HG03159 (cell line): ENCODE measurements around the gene SMG9.

Experiments
- ATAC-seq: cut with Tn5 transposase; IDR thresholded peaks from one replicate; pipeline ENCODE4 v1.9.1; 2021; ENCODE audit warnings: mild to moderate bottlenecking, moderate library complexity; ENCODE audit not compliant: unreplicated experiment

Gene SMG9

GRCh38 chr19:43726736-43727592, 27.8 kb downstream of the SMG9 start:
- no peak for ATAC-seq

GRCh38 chr19:43725468-43725867, 29.3 kb downstream of the SMG9 start:
- no peak for ATAC-seq

DNA sequence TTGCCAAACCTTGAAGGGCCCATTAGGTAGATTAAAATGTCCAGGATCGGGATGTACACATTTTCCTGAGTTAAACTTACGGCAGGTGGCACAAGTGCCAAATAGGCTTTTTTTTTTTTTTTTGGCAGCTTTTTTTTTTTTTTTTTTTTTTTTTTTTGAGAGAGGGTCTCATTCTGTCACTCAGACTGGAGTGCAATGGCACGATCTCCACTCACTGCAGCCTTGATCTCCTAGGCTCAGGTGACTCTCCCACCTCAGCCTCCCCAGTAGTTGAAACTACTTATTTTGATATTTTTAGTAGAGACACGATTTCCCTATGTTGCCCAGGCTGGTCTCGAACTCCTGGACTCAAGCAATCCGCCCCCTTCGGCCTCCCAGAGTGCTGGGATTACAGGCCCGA, 29.9 kb downstream of the SMG9 start:
- no peak for ATAC-seq

DNA sequence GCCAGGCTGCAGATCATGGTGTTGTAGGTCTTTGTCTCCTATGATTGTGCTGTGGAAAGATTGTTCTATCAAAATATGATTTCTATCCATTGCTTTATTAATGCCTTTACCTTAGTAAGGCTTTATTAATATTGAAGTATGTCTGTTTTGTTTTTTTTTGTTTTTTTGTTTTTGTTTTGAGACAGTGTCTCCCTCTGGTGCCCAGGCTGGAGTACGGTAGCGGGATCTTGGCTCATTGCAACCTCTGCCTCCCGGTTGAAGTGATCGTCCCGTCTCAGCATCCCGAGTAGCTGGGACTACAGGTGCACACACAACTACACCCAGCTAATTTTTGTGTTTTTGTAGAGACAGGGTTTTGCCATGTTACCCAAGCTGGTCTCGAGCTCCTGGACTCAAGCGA, 31.2 kb downstream of the SMG9 start:
- ATAC-seq, result no peak

DNA sequence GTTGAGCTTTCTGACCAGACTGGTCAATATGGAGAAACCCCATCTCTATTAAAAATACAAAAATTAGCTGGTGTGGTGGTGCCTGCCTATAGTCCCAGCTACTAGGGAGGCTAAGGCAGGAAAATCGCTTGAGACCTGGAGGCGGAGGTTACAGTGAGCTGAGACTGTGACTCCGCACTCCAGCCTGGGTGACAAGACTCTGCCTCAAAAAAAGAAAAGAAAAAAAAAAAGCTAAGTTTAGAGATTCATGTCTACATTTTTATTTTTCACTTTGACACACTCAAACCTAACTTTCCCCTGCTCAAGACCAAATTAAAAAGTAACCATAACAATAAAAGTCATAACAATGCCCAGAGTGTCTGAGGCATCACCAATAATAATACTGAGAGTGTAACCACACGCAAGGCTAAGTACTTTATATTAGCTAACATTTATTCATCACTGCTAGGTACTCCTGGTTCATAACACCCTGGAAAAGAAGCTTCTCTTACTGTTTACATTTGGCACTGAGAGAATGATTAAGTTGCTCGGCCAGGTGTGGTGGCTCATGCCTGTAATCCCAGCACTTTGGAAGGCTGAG, 33.2 kb downstream of the SMG9 start:
- ATAC-seq, result no peak

- no peak for ATAC-seq
Measured at GRCh38 chr19:43720936-43721335, 33.8 kb downstream of the SMG9 start.

DNA sequence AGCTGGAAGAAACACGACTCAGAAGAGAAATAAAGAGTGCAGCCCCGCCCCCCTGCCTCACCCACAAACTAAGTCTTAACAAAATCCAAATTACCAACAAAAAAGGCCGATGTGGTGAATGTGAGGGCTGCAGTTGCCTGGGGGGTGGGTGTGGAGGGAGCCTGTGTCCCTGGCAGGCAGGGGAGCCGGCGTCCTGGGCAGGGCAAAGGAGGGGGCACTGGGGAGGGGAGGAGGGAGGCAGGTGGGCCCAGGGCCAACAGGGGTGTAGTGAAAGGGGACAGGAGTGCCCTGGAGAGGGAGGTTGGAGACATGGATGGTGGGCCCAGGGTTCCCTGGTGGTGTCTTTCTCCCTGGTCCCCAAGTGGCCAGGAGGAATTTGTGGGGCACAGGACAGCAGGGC, 34.8 kb downstream of the SMG9 start:
- ATAC-seq, result no peak

GRCh38 chr19:43719378-43719868, 35.3 kb downstream of the SMG9 start:
- no peak for ATAC-seq

- ATAC-seq, result no peak
Measured at GRCh38 chr19:43718627-43719377, 36.0 kb downstream of the SMG9 start.

DNA sequence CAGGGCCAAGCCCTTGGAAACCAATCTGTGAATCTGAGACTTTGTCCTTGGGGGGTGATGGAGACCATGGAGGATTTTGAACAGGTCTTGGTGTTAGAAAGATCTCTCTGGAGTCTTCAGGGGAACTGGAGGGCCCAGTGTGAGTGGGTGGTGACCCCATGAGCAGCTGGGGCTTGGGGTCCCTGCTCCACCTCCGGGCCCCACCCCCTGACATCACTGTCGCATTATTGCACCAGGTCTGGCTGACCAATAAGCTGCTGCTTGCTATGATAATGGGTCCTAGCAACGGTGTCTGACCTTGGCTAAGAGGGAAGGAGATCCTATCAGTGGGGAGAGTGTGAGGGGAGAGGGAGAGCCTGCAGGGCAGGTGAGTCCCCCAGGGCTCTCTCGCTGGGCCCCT, 39.0 kb downstream of the SMG9 start, which contains the start of gene IRGC:
IRGC (plus strand) TSS at position 301 of the 400 bp plus-strand sequence. CDS start 2,483 bp downstream, outside the sequence.
- no peak for ATAC-seq

DNA sequence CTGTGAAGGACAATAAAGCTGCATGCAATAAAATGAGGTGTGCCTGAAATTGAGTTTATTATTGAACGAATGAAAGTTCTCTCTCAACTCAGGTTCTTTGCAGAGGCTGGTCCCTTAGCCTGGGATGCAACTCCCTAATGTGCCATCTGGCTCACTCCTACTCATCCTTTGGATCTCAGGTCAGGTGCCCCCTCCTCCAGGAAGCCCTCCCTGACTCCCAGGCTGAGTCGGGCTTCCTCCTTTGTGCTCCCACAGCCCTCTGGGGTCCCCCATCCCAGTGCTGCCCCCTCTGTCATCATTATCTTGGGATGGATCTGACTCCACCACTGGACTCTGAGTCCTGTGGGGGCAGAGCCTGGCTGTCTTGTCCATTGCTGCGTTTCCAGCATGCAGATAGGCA, 41.6 kb downstream of the SMG9 start:
- no peak for ATAC-seq

DNA sequence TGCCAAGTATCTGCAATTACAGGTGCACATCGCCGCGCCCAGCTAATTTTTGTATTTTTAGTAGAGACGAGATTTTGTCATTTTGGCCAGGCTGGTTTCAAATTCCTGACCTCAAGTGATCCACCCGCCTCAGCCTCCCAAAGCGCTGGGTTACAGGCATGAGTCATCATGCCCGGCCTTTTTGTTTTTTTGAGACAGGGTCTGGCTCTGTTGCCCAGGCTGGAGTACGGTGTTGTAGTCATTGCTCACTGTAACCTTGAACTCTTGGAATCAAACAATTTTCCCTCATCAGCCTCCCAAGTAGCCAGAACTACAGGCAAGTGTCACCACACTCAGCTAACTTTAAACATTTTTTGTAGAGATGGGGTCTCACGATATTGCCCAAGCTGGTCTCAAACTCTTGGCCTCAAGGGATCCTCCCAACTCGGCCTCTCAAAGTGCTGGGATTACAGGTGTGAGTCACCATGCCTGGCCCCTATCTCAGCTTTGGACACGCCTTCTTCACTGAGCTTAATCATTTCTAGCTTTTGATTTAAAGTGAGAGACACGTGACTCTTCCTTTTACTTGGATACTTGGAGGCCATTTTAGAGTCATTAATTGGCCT, 42.9 kb downstream of the SMG9 start:
- ATAC-seq, result no peak

DNA sequence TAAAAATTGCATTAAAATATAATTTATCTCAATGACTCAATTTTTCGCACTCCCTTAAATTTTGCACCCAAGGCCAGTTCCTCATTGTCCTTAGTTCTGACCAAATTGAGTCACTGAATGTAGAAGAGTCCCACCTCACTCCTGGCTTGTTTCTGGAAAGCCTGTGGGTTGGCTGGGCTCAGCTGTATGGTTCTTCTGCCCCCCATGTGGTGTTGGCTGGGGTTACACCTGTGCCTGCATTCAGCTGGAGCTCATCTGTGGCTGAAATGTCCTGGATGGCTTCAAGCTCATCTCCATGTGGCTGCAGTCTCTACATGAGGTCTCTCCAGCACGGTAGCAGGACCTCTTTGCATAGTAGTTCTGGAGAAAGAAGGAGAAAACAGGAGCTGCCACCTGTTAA, 46.0 kb downstream of the SMG9 start:
- ATAC-seq, result no peak

DNA sequence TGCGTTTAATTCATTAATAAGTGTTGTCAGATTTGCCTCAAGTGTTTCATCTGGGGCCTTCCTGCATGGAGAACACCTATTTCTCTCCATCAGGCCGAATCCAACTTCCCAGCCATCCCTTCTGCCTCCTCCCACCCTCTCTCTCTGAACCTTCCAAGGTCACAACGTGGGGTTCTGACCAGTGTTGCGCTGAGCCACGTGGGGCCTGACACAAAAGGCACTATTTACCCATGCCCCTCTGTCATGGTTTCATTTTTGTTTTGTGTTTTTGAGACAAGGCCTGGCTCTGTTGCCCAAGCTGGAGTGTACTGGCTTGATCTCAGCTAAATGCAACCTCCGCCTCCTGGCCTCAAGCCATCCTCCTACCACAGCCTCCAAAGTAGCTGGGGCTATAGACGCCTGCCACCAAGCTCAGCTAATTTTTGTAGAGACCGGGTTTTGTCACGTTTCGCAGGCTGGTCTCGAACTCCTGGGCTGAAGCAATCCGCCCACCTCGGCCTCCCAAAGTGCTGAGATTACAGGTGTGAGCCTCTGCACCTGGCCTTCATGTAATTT, 47.5 kb downstream of the SMG9 start:
- ATAC-seq, result no peak

GRCh38 chr19:43705729-43706128, 49.0 kb downstream of the SMG9 start:
- ATAC-seq, result no peak

DNA sequence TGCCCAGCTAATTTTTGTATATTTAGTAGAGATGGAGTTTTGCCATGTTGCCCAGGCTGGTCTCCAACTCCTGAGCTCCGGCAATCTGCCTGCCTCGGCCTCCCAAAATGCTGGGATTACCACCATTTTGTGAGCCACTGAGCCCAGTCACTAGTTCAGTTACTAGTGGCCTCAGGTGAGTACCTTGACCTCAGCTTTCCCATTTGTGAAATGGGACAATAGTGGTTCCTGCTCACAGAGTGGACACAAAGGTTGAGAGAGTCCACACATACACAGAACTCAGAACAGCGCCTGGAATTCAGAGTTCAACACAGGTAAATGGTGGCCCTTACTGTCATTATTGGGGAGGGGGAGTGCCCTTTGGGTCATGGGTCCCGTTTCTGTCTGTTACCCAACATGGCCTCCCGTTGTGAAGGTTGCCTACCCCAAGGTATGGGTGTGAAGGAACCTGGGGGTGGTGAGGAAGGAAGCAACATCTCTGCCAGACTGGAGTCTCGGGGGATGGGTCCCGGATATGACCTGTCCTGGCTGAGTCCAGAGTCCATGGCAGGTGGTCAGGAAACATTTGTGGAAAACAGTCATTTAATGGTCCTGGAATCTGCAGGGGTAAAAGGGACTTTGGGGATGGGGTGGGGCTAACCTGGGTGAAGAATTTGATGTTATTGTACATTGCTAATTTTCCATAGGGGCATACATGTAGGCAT, 50.6 kb downstream of the SMG9 start:
- ATAC-seq, result no peak

DNA sequence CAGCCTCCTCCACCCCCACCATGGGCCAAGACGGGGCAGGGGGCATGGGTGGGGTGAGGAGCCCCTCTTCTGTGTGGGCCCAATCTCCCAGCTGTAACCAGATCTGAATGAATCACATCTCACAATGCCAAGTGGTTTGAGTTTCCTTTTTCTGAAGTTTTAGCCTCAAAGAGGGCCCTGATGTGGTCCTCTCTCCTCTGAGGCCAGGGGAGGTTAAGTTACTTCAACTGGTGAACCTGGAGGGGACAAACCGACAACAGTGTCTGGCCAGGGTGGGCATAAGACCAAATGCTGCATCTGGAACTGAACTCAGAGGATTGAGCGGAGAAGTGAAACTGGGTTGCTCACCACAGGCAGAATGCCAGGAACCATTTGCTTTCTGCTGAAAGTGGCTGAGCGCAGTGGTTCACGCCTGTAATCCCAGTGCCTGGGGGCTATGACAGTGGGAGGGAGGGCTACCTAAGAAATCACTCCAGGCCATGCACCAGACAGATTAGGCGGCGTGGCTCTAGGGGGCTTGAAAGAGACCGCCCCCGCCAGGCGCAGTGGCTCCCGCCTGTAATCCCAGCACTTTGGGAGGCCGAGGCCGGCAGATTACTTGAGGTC, 54.3 kb downstream of the SMG9 start:
- ATAC-seq, result no peak

DNA sequence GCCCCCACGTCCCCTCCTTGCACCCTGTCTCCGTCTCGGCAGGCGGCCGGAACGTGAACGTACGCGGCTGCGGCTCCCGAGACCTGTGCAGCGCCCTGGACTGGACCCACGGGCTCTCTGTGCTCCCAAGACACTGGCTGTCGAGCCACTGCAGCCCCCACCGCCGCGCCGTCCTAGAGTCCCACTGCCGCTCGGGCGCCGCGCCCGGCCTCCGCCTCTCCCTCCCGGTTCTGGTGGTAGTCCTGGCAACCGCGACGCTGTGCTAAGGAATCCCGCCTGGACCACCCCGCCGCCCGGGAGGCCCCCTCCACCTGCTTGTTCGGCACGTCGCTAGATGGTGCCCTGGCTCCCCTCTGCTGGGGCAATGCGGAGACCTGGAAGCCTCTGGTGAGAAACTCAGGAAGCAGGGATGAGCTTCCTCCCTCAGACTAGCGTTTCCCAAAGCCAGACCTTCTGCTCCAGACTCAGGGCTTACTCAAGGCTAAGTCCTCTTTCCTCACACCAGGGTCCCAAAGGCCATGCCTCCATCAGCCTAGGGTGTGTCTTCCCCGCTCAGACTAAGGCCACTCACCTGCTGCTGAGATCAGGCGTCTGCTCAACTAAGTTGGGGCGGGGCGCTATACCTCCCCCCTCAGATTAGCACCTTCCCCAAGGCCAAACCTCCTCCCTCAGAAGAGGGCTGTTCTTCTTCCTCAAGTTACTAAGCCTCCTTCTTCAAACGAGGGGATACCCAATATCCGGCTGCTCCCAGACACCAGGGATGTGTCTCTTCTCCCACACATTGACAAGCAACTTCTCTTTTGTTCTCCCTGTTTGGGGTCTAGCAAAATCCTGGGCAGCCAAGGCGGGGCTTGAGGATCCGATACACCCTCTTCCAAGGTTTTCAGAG, 55.0 kb downstream of the SMG9 start:
- no peak for ATAC-seq

DNA sequence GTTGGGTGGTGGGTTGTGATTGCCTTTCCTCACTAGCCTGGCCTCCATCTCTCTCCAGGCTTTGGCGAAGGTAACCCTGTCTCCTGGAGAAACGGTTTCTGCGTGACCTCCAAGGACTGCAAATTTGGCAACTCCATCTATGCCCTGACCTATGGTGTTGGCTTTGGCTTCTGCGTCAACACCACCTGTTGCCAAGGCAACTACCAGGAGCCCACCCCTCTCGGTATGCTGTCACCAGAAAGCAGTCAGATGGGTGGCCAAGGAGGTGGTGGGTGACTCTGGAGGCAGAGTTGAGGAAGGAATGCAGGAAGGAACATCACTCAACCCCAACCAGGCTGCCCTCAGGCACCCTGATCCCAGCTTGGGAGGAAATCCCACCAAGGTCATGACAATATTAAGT, 57.5 kb downstream of the SMG9 start:
- no peak for ATAC-seq
